CD4-positive, CD25-positive, alpha-beta regulatory T cell (primary cell): ENCODE results near the gene ADAMTS9. TPM values are rescaled to one million over a fixed set of nuclear protein-coding genes. Genes with fewer than 3 reads are reported as not detected.

Source experiments
- ATAC-seq, 2 donors: fragments of 150-1000 bp; cut with Tn5 transposase; one replicate each; pipeline ENCODE4 v1.10.0; 2021; ENCODE audit warnings: low read depth in 2 of 2, moderate number of reproducible peaks in 2 of 2, moderate library complexity in 1 of 2
- DNase-seq, 3 donors: peaks; one replicate each; pipeline versions ENCODE4 v3.0.0 to v3.0.0-alpha.2; 2012 to 2022; ENCODE audit warnings: mixed read lengths in 1 of 3
- H3K27ac ChIP-seq: one replicate; pipeline ENCODE4 v1.7.0; 2013; ENCODE audit warnings: mild to moderate bottlenecking, low read length; ENCODE audit not compliant: insufficient read depth, poor library complexity, severe bottlenecking
- H3K27me3 ChIP-seq: one replicate; pipeline ENCODE4 v1.7.0; 2013; ENCODE audit warnings: low read length; ENCODE audit not compliant: control insufficient read depth, insufficient read depth
- H3K36me3 ChIP-seq: one replicate; pipeline ENCODE4 v1.7.0; 2013; ENCODE audit warnings: mild to moderate bottlenecking, low read length, moderate library complexity; ENCODE audit not compliant: control insufficient read depth, insufficient read depth
- H3K4me1 ChIP-seq: 2 replicates; pipeline ENCODE4 v1.7.0; 2013; ENCODE audit warnings: mild to moderate bottlenecking, low read length; ENCODE audit not compliant: insufficient read depth, control insufficient read depth, poor library complexity, severe bottlenecking
- H3K4me3 ChIP-seq: one replicate; pipeline ENCODE4 v1.7.0; 2013; ENCODE audit warnings: low read depth, mild to moderate bottlenecking, low read length, moderate library complexity
- H3K9me3 ChIP-seq, 2 experiments: 1 replicate in 1 of 2; 2 replicates in 1 of 2; pipeline ENCODE4 v1.7.0; 2013; ENCODE audit warnings: low read length in 2 of 2, mild to moderate bottlenecking in 1 of 2, moderate library complexity in 1 of 2; ENCODE audit not compliant: control insufficient read depth in 2 of 2
- H3K27ac Mint-ChIP-seq, 3 donors: one replicate each; pipeline ENCODE4 v1.8.0; 2020 to 2022; ENCODE audit warnings: mild to moderate bottlenecking in 3 of 3, mixed read lengths in 3 of 3, moderate library complexity in 2 of 3
- H3K27me3 Mint-ChIP-seq: one replicate; pipeline ENCODE4 v1.8.0; 2022; ENCODE audit warnings: mild to moderate bottlenecking, mixed read lengths
- H3K36me3 Mint-ChIP-seq: one replicate; pipeline ENCODE4 v1.8.0; 2020; ENCODE audit warnings: mixed read lengths
- H3K4me1 Mint-ChIP-seq, 4 donors: one replicate each; pipeline ENCODE4 v1.8.0; 2020 to 2022; ENCODE audit warnings: mixed read lengths in 4 of 4, mild to moderate bottlenecking in 1 of 4
- H3K4me3 Mint-ChIP-seq, 4 donors: one replicate each; pipeline ENCODE4 v1.8.0; 2020 to 2022; ENCODE audit warnings: mild to moderate bottlenecking in 4 of 4, mixed read lengths in 4 of 4, moderate library complexity in 3 of 4
- H3K9me3 Mint-ChIP-seq, 7 donors: one replicate each; pipeline ENCODE4 v1.8.0; 2020 to 2022; ENCODE audit warnings: mixed read lengths in 7 of 7, mild to moderate bottlenecking in 3 of 7, moderate library complexity in 2 of 7
- polyA plus RNA-seq, 4 donors: library from polyadenylated mRNA; unstranded; fragments of 300-500 nt; fragmentation: Illumina TruSeq; gene quantifications; one replicate each; pipeline ENCODE4 v1.2.3, GENCODE V29; 2021
- total RNA-seq: library from RNA; stranded (reverse); gene quantifications from one replicate; pipeline ENCODE4 v1.2.3, GENCODE V29; 2022

ADAMTS9 gene
- total and polyA plus RNA-seq, 5 donors from 2014 or later: 0.12 TPM; not detected in 4

DNA sequence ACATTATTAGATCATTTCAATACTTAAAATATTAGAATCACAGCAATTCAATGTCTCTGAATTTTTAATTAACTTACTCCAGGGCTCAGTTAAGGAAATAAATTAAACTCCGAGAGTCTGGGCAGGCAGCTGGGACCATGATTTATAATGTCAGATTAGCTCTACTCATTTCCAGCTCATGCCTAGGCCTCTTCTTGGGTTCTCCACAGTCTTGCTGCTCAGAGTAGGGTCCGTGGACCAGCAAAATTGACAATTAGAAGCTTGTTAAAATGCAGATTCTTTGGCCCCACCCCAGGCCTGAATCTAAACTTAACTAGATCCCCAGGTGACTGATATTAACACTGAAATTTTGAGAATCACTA is 28.2 kb downstream of the ADAMTS9 start:
- H3K4me3 Mint-ChIP-seq: no peak overlapping the region
- no peak for DNase-seq
- Histone ChIP-seq H3K4me1 (no peaks in the 10 kb centered on the region), H3K4me3 (no peak overlapping the region), H3K9me3 (peaks cover 0 to 4% of the 10 kb centered on the region in 2 experiments), H3K27ac (no peak overlapping the region), H3K36me3 (no peaks in the 10 kb centered on the region), H3K27me3 (no peaks in the 10 kb centered on the region)
- H3K9me3 Mint-ChIP-seq: peaks cover 0 to 10% (median 3%) of the 10 kb centered on the region in 7 donors
- H3K36me3 Mint-ChIP-seq: no peaks in the 10 kb centered on the region
- H3K27me3 Mint-ChIP-seq: no peaks in the 10 kb centered on the region
- no peaks in the 10 kb centered on the region for H3K4me1 Mint-ChIP-seq
- ATAC-seq: no peak
- H3K27ac Mint-ChIP-seq: no peak overlapping the region

DNA sequence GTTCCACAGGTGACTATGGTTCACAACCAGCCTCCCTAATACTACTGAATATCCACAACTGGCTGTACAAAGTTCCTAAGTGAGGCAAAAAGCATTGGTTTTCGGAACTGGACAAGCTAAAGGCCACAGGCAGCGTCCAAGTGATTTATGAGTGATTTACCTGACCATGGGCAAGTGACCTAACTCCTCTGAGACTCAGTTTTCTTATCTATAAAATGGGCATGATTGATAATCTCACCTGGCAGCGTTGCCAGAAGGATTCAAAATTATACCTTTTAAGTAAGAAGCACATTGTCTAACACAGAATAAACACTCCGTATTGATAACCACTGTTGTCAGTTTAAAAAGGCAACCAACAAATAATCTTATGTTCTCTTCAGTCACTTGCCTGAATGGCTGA is 29.8 kb downstream of the ADAMTS9 start:
- no peaks in the 10 kb centered on the region for H3K36me3 ChIP-seq
- no peaks in the 10 kb centered on the region for H3K27me3 Mint-ChIP-seq

DNA sequence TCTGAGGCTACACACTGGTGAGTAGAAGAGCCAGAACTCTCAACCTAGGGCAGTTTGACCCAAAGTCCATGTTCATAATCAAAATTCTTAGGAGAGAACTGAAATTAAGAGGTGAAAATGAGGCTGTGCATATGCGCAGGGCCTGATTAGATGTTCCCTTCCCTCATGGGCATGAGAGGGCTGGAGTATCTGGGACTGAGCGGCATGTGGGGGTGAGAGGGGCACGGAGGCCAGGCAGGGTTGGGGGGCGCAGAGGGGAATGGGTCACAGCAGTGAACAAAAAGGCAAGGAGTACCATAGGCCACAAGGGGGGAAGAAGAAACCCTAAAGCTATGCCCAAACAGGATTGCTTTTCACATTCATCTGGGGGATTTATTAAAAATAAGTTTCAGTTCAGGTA is 31.3 kb downstream of the ADAMTS9 start:
- Mint-ChIP-seq H3K4me1 (no peaks in the 10 kb centered on the region), H3K36me3 (no peaks in the 10 kb centered on the region), H3K27me3 (no peaks in the 10 kb centered on the region), H3K27ac (no peak overlapping the region), H3K4me3 (no peak overlapping the region), H3K9me3 (peaks cover 0 to 6% (median 1%) of the 10 kb centered on the region in 7 donors)
- no peak for DNase-seq
- Histone ChIP-seq H3K27ac (no peak overlapping the region), H3K4me1 (no peaks in the 10 kb centered on the region), H3K4me3 (no peak overlapping the region), H3K27me3 (no peaks in the 10 kb centered on the region), H3K9me3 (no peaks in the 10 kb centered on the region), H3K36me3 (no peaks in the 10 kb centered on the region)
- no peak for ATAC-seq

More for the DNA sequence above, 29.8 kb downstream of the ADAMTS9 start:
- no peaks in the 10 kb centered on the region for H3K27me3 ChIP-seq
- DNase-seq: no peak
- Mint-ChIP-seq H3K9me3 (peaks cover 0 to 10% (median 4%) of the 10 kb centered on the region in 7 donors), H3K4me1 (no peaks in the 10 kb centered on the region), H3K4me3 (no peak overlapping the region), H3K27ac (no peak overlapping the region), H3K36me3 (no peaks in the 10 kb centered on the region)
- no peak overlapping the region for H3K4me3 ChIP-seq
- no peak for ATAC-seq
- peaks cover 0 to 4% of the 10 kb centered on the region in 2 experiments for H3K9me3 ChIP-seq
- H3K27ac ChIP-seq: no peak overlapping the region
- no peaks in the 10 kb centered on the region for H3K4me1 ChIP-seq

DNA sequence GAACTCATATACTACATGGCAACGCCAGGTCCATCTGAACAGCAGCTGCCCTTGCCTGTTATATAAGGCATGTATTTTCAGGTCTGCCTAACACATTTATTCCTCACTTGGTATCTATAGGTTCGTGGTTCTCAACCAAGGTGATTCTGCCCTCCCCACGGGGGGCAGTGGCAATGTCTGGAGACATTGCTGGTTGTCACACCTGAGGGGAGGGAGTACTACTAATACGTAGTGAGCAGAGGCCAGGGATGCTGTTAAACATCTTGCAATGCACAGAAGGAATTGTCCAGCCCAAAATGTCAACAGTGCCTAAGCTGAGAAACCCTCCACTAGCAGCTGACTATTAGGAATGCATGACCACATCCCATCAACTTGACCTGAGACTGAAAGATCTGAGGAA is 32.6 kb downstream of the ADAMTS9 start:
- H3K4me3 Mint-ChIP-seq: no peak overlapping the region
- no peak for ATAC-seq
- H3K36me3 Mint-ChIP-seq: no peaks in the 10 kb centered on the region
- H3K27me3 Mint-ChIP-seq: no peaks in the 10 kb centered on the region
- H3K27ac Mint-ChIP-seq: no peak overlapping the region
- no peak overlapping the region for H3K27ac ChIP-seq
- no peaks in the 10 kb centered on the region for H3K4me1 ChIP-seq
- DNase-seq: no peak
- no peaks in the 10 kb centered on the region for H3K9me3 ChIP-seq
- H3K4me3 ChIP-seq: no peak overlapping the region
- H3K27me3 ChIP-seq: no peaks in the 10 kb centered on the region
- no peaks in the 10 kb centered on the region for H3K36me3 ChIP-seq
- H3K9me3 Mint-ChIP-seq: peaks cover 0 to 6% (median 0%) of the 10 kb centered on the region in 7 donors
- no peaks in the 10 kb centered on the region for H3K4me1 Mint-ChIP-seq

DNA sequence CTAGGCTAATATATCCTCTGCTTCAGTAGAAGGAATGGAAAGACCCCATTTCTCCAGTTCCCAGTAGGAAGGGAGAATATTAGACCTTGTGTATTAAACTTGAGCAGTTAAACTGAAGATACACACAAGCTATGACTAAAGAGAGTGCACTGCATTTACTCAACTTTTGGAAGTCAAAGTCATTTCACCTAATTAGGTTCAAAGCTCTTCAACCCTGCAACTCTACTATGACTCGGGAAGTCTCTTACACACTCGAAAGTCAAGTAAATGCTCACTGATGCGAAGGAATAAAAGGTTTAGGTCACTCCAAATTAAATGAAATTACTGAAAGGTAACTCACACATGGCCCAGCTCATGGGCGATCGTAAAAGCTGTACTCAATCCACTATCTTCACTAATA is 33.8 kb downstream of the ADAMTS9 start:
- Mint-ChIP-seq H3K27ac (no peak overlapping the region), H3K27me3 (no peaks in the 10 kb centered on the region), H3K4me3 (no peak overlapping the region), H3K36me3 (no peaks in the 10 kb centered on the region), H3K9me3 (peaks cover 0 to 6% (median 0%) of the 10 kb centered on the region in 7 donors), H3K4me1 (no peaks in the 10 kb centered on the region)
- H3K4me1 ChIP-seq: no peaks in the 10 kb centered on the region
- H3K27ac ChIP-seq: no peak overlapping the region
- H3K4me3 ChIP-seq: no peak overlapping the region
- H3K36me3 ChIP-seq: no peaks in the 10 kb centered on the region
- no peaks in the 10 kb centered on the region for H3K27me3 ChIP-seq
- ATAC-seq (no peak), DNase-seq (no peak)
- no peaks in the 10 kb centered on the region for H3K9me3 ChIP-seq

- H3K9me3 ChIP-seq: no peaks in the 10 kb centered on the region
- ATAC-seq (no peak), DNase-seq (no peak)
- H3K36me3 ChIP-seq: no peaks in the 10 kb centered on the region
- H3K27ac ChIP-seq: no peak overlapping the region
- Mint-ChIP-seq H3K4me3 (no peak overlapping the region), H3K9me3 (peaks cover 0 to 2% (median 0%) of the 10 kb centered on the region in 7 donors), H3K27me3 (no peaks in the 10 kb centered on the region), H3K4me1 (no peaks in the 10 kb centered on the region), H3K36me3 (no peaks in the 10 kb centered on the region), H3K27ac (no peak overlapping the region)
- H3K4me1 ChIP-seq: no peaks in the 10 kb centered on the region
- no peaks in the 10 kb centered on the region for H3K27me3 ChIP-seq
- no peak overlapping the region for H3K4me3 ChIP-seq
Observed at GRCh38 chr3:64653101-64653500, 34.7 kb downstream of the ADAMTS9 start.

GRCh38 chr3:64651741-64652241 is 36.0 kb downstream of the ADAMTS9 start:
- H3K4me1 Mint-ChIP-seq: no peaks in the 10 kb centered on the region
- no peaks in the 10 kb centered on the region for H3K27me3 ChIP-seq
- H3K4me3 ChIP-seq: no peak overlapping the region
- no peaks in the 10 kb centered on the region for H3K36me3 ChIP-seq
- H3K4me1 ChIP-seq: no peaks in the 10 kb centered on the region
- no peak for DNase-seq
- H3K27ac ChIP-seq: no peak overlapping the region
- H3K9me3 Mint-ChIP-seq: peaks cover 0 to 2% (median 0%) of the 10 kb centered on the region in 7 donors
- H3K4me3 Mint-ChIP-seq: no peak overlapping the region
- H3K27me3 Mint-ChIP-seq: no peaks in the 10 kb centered on the region
- H3K27ac Mint-ChIP-seq: no peak overlapping the region
- no peaks in the 10 kb centered on the region for H3K9me3 ChIP-seq
- H3K36me3 Mint-ChIP-seq: no peaks in the 10 kb centered on the region
- ATAC-seq: no peak

GRCh38 chr3:64651303-64651702 is 36.5 kb downstream of the ADAMTS9 start:
- Mint-ChIP-seq H3K4me1 (no peaks in the 10 kb centered on the region), H3K36me3 (no peaks in the 10 kb centered on the region), H3K27ac (no peak overlapping the region), H3K9me3 (peaks cover 0 to 2% (median 0%) of the 10 kb centered on the region in 7 donors), H3K4me3 (no peak overlapping the region), H3K27me3 (no peaks in the 10 kb centered on the region)
- no peaks in the 10 kb centered on the region for H3K36me3 ChIP-seq
- DNase-seq (no peak), ATAC-seq (no peak)
- H3K4me3 ChIP-seq: no peak overlapping the region
- no peak overlapping the region for H3K27ac ChIP-seq
- no peaks in the 10 kb centered on the region for H3K9me3 ChIP-seq
- H3K4me1 ChIP-seq: no peaks in the 10 kb centered on the region
- H3K27me3 ChIP-seq: no peaks in the 10 kb centered on the region
